ENCODE data around the gene MYBL2. TPM values are rescaled to one million over a fixed set of nuclear protein-coding genes. Genes with fewer than 3 reads are reported as not detected.

Gene MYBL2
- total RNA-seq, 1 experiment from 2014 or later: 159 TPM

GRCh38 chr20:43695571-43695970 lies 28.7 kb downstream of the MYBL2 start:
- Histone ChIP-seq H3K14ac (ENCODE audit: insufficient read depth, low read length) (no peak overlapping the region), H3K23ac (ENCODE audit: insufficient read length, low read depth, low read length) (no peak overlapping the region), H3K27me3 (ENCODE audit: insufficient read depth, low read length) (no peaks in the 10 kb centered on the region), H3K23me2 (ENCODE audit: insufficient read length, low read depth, low read length, poor library complexity, severe bottlenecking) (no peaks in the 10 kb centered on the region), H3K4me2 (ENCODE audit: insufficient read depth, insufficient read length, low read length) (no peak overlapping the region), H3K9ac (ENCODE audit: extremely low read depth, insufficient read length, low read length) (no peak overlapping the region), H2AK5ac (ENCODE audit: insufficient read length, low read length) (no peak overlapping the region), H2BK120ac (ENCODE audit: low read depth, low read length, poor library complexity, severe bottlenecking) (no peak overlapping the region), H2BK5ac (ENCODE audit: insufficient read length, low read length) (no peak overlapping the region), H4K8ac (replicated peaks; ENCODE audit: insufficient read length, low read depth, low read length) (no peak overlapping the region), H3T11ph (ENCODE audit: low read length) (no peak overlapping the region), H4K20me1 (ENCODE audit: control insufficient read depth, insufficient read depth, insufficient read length) (no peaks in the 10 kb centered on the region), H2BK12ac (ENCODE audit: insufficient read length, low read depth, low read length) (no peak overlapping the region), H4K5ac (ENCODE audit: insufficient read length, low read depth, low read length) (no peak overlapping the region), H2BK20ac (ENCODE audit: low read depth, low read length, poor library complexity, severe bottlenecking) (no peak overlapping the region), H3K56ac (ENCODE audit: insufficient read length, low read depth, low read length) (no peak overlapping the region), H3K79me2 (ENCODE audit: insufficient read depth, low read length) (no peaks in the 10 kb centered on the region), H3K18ac (ENCODE audit: insufficient read length, low read depth, low read length) (no peak overlapping the region), H3K4me1 (ENCODE audit: insufficient read depth, low read length) (no peaks in the 10 kb centered on the region), H2BK15ac (ENCODE audit: low read depth, low read length) (no peak overlapping the region), H4K91ac (ENCODE audit: insufficient read length, low read depth, low read length) (no peak overlapping the region), H3K9me3 (ENCODE audit: control insufficient read depth, low read depth, low read length) (no peaks in the 10 kb centered on the region), H2AFZ (ENCODE audit: low read length) (no peak overlapping the region), H3K27ac (ENCODE audit: insufficient read length, low read depth, low read length) (no peak overlapping the region), H3K4ac (ENCODE audit: low read depth, low read length) (no peak overlapping the region), H3K79me1 (ENCODE audit: insufficient read depth, low read depth, low read length, poor library complexity, severe bottlenecking) (peaks cover 2% of the 10 kb centered on the region)
- no CpG with 5 or more reads among the region's 8 CpGs for WGBS (ENCODE audit: extremely low coverage, insufficient read length, low lambda C conversion rate)
- TF ChIP-seq, protein P1, sequence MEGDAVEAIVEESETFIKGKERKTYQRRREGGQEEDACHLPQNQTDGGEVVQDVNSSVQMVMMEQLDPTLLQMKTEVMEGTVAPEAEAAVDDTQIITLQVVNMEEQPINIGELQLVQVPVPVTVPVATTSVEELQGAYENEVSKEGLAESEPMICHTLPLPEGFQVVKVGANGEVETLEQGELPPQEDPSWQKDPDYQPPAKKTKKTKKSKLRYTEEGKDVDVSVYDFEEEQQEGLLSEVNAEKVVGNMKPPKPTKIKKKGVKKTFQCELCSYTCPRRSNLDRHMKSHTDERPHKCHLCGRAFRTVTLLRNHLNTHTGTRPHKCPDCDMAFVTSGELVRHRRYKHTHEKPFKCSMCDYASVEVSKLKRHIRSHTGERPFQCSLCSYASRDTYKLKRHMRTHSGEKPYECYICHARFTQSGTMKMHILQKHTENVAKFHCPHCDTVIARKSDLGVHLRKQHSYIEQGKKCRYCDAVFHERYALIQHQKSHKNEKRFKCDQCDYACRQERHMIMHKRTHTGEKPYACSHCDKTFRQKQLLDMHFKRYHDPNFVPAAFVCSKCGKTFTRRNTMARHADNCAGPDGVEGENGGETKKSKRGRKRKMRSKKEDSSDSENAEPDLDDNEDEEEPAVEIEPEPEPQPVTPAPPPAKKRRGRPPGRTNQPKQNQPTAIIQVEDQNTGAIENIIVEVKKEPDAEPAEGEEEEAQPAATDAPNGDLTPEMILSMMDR (conservative IDR thresholded peaks at IDR 0.05): no peak
- no peak for DNase-seq
- H3K27ac Mint-ChIP-seq: no peak overlapping the region
- H3K27me3 Mint-ChIP-seq (ENCODE audit: low read depth): no peaks in the 10 kb centered on the region
- H3K4me1 Mint-ChIP-seq: no peaks in the 10 kb centered on the region
- no peaks in the 10 kb centered on the region for H3K9me3 Mint-ChIP-seq
- peaks cover 34 to 59% (median 58%) of the 10 kb centered on the region in 3 experiments; a peak in 6 of 7 replicates for H3K36me3 Mint-ChIP-seq (ENCODE audit: insufficient read depth in 1 of 3, low read depth in 3 of 3)
- no peak overlapping the region for H3K4me3 Mint-ChIP-seq

All from H9 (cell line).